ENCODE data around the gene GGN. TPM values are rescaled to one million over a fixed set of nuclear protein-coding genes. Genes with fewer than 3 reads are reported as not detected.
"Not testable (repeated sequence)": the region's sequence is repeated elsewhere in the genome, so short reads cannot be mapped to it uniquely, and the experiment has no call there.

The GGN gene
- total RNA-seq, 1 donor = 0.86 TPM

- DNase-seq (ENCODE audit: low read depth) = no peak
- H3K4me3 ChIP-seq (ENCODE audit: low read depth, low read length) = no peak overlapping the region
- TF ChIP-seq CTCF (IDR thresholded peaks at IDR 0.05; ENCODE audit: insufficient read depth, low read depth, low read length) = no peak
Measured at GRCh38 chr19:38429055-38429810, 41.4 kb upstream of the GGN start.

DNA sequence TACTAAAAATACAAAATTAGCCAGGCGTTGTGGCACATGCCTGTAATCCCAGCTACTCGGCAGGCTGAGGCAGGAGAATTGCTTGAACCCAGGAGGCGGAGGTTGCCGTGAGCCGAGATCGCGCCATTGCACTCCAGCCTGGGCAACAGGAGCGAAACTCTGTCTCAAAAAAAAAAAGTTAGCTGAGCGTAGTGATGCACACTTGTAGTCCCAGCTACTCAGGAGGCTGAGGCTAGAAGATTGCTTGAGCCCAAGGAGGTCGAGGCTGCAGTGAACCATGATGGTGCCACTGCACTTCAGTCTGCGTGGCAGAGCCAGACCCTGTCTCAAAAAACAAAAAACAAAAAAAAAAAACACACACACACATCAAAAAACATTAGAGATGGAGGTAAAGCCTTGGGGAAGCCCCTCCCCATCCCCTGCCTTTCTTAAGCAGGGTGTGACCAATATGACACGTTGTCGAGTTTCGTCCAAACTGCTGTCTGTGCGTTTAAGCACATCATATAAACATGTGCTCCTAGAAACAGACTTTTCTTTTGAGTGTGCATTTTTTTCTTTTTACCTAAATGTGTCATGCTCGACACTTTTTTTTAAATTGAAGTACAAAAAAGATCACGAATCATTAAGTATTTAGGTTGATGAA, 39.3 kb upstream of the GGN start:
- not testable (repeated sequence) for H3K4me3 ChIP-seq (ENCODE audit: low read depth, low read length); DNase-seq (ENCODE audit: low read depth)

- H3K4me3 ChIP-seq (ENCODE audit: low read depth, low read length) = no peak within 1 kb of the TSS
- no peak for DNase-seq (ENCODE audit: low read depth)
Measured at GRCh38 chr19:38425810-38426466, 38.1 kb upstream of the GGN start, which contains the start of gene RASGRP4. RASGRP4 (minus strand) TSS chr19:38426219; CDS start chr19:38426091, 128 bp downstream.

DNA sequence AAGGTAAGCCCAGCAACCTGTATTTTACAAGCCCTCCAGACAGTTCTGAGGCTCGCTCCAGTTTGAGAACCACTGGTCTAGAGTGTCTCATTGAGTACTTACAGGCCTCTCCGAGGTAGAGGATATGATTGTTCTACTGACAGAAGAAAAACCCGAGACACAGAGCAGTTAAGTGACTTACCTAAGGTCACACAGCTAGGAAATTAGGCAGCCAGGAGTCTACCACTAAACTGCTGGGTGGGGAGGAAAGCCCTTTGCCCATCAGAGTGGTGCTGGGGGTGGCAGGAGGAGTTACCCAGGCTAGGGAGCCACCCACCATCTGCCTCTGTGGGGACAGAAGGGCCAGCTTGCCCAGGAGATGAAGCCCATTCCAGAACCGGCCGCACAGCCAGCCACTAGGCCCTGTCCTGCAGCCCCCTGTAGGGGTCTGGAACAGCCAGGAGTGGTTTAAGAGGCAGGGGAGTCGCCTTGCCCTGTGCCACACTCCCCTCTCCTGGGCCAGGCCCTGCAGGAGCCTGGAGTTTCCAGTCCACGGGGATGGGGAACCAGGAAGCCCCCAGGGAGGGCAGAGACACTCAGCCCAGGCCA, 37.5 kb upstream of the GGN start:
- no peak overlapping the region for H3K4me3 ChIP-seq (ENCODE audit: low read depth, low read length)
- DNase-seq (ENCODE audit: low read depth) = no peak
- no peak for TF ChIP-seq CTCF (IDR thresholded peaks at IDR 0.05; ENCODE audit: insufficient read depth, low read depth, low read length)

More at GRCh38 chr19:38425810-38426466, 38.1 kb upstream of the GGN start, which contains the start of gene RASGRP4:
- no peak for TF ChIP-seq CTCF (IDR thresholded peaks at IDR 0.05; ENCODE audit: insufficient read depth, low read depth, low read length)

DNA sequence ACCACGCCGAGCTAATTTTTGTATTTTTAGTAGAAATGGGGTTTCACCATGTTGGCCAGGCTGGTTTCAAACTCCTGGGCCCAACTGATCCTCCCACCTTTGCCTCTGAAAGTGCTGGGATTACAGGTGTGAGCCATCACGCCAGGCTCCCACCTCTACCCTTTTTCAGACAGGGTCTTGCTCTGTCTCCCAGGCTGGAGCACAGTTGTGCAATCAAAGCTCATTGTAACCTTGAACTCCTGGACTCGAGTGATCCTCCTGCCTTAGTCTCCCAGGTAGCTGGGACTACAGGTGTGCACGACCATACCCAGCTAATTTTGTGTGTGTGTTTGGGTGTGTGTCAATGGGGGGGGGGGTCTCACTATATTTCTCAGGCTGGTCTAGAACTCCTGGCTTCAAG, 36.4 kb upstream of the GGN start:
- H3K4me3 ChIP-seq (ENCODE audit: low read depth, low read length) = no peak overlapping the region
- DNase-seq (ENCODE audit: low read depth) = no peak
- TF ChIP-seq CTCF (IDR thresholded peaks at IDR 0.05; ENCODE audit: insufficient read depth, low read depth, low read length) = no peak

GRCh38 chr19:38422438-38422837, 34.6 kb upstream of the GGN start:
- no peak for TF ChIP-seq CTCF (IDR thresholded peaks at IDR 0.05; ENCODE audit: insufficient read depth, low read depth, low read length)
- no peak overlapping the region for H3K4me3 ChIP-seq (ENCODE audit: low read depth, low read length)
- no peak for DNase-seq (ENCODE audit: low read depth)

DNA sequence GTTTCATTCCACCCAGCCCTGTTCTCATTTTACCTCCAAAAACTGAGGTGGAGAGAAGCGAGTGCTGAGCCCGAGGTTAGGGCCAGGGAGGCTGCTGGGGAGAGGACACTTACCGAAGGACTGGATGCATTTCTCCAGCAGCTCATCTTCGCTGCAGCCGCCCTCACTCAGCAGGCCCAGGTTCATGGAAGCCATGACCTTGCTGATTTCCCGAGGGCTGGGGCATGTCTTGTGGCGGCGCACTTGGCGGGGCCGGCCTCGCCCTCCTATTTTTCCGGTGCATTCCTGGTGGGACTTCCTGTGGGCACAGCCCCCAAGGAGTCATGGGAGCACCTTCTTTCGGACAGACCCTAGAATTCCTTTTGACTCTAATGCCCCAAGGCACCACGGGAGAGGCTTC, 34.0 kb upstream of the GGN start:
- no peak for DNase-seq (ENCODE audit: low read depth)
- no peak overlapping the region for H3K4me3 ChIP-seq (ENCODE audit: low read depth, low read length)
- no peak for TF ChIP-seq CTCF (IDR thresholded peaks at IDR 0.05; ENCODE audit: insufficient read depth, low read depth, low read length)
